Fibroblast of lung (primary cell): ENCODE data around the gene BDP1. TPM values are rescaled to one million over a fixed set of nuclear protein-coding genes. Genes with fewer than 3 reads are reported as not detected.

Experiments used
- DNase-seq, 2 donors: peaks; one replicate each; pipeline versions ENCODE4 v3.0.0 to v3.0.0-alpha.2; 2010; ENCODE audit warnings: low read depth in 2 of 2
- H2AFZ ChIP-seq: 2 replicates; pipeline ENCODE4 v1.5.1; 2012; ENCODE audit warnings: low read length, control low read depth, inconsistent platforms
- H3K27ac ChIP-seq: 2 replicates; pipeline ENCODE4 v1.5.1; 2011; ENCODE audit warnings: low read length, control low read depth; ENCODE audit not compliant: insufficient read depth
- H3K27me3 ChIP-seq: 2 replicates; pipeline ENCODE4 v1.5.1; 2011; ENCODE audit warnings: mild to moderate bottlenecking, low read length; ENCODE audit not compliant: control insufficient read depth, insufficient read depth
- H3K36me3 ChIP-seq: 2 replicates; pipeline ENCODE4 v1.5.1; 2011; ENCODE audit warnings: low read length; ENCODE audit not compliant: control insufficient read depth, insufficient read depth
- H3K4me1 ChIP-seq: 2 replicates; pipeline ENCODE4 v1.5.1; 2011; ENCODE audit warnings: low read length; ENCODE audit not compliant: control insufficient read depth, insufficient read depth; ENCODE audit errors: extremely low read depth
- H3K4me2 ChIP-seq: 2 replicates; pipeline ENCODE4 v1.5.1; 2011; ENCODE audit warnings: low read length, control low read depth; ENCODE audit not compliant: insufficient read depth; ENCODE audit errors: extremely low read depth
- H3K4me3 ChIP-seq, 4 experiments: fragments of 200-600 bp in 1 of 4; sonication (generic) in 1 of 4; replicated peaks in 1 of 4; 2 replicates each; pipeline ENCODE4 v1.5.1; 2011 to 2016; ENCODE audit warnings: low read length in 4 of 4, low read depth in 3 of 4, mild to moderate bottlenecking in 3 of 4, control low read depth in 2 of 4, inconsistent platforms in 1 of 4, mixed read lengths in 1 of 4; ENCODE audit not compliant: insufficient read depth in 1 of 4; ENCODE audit errors: control extremely low read depth in 1 of 4
- H3K79me2 ChIP-seq: 2 replicates; pipeline ENCODE4 v1.5.1; 2012; ENCODE audit warnings: mild to moderate bottlenecking, low read length, inconsistent platforms; ENCODE audit not compliant: control insufficient read depth, insufficient read depth
- H3K9ac ChIP-seq: 2 replicates; pipeline ENCODE4 v1.5.1; 2011; ENCODE audit warnings: mild to moderate bottlenecking, low read length, control low read depth; ENCODE audit not compliant: insufficient read depth
- H3K9me3 ChIP-seq: 2 replicates; pipeline ENCODE4 v1.5.1; 2012; ENCODE audit warnings: low read depth, low read length; ENCODE audit not compliant: control insufficient read depth, insufficient read depth
- H4K20me1 ChIP-seq: 2 replicates; pipeline ENCODE4 v1.5.1; 2011; ENCODE audit warnings: low read length; ENCODE audit not compliant: control insufficient read depth, insufficient read depth; ENCODE audit errors: extremely low read depth
- CTCF ChIP-seq, 2 donors: IDR thresholded peaks in 1 of 2; conservative IDR thresholded peaks in 1 of 2; 1 replicate in 1 of 2; 2 replicates in 1 of 2; pipeline ENCODE4 v1.5.1; 2011 to 2012; ENCODE audit warnings: low read length in 2 of 2, control low read depth in 1 of 2, inconsistent platforms in 1 of 2, low read depth in 1 of 2, mild to moderate bottlenecking in 1 of 2
- EZH2 ChIP-seq: IDR thresholded peaks from 2 replicates; pipeline ENCODE4 v1.5.1; 2012; ENCODE audit warnings: low read length, control low read depth, mild to moderate bottlenecking; ENCODE audit errors: missing control alignments
- polyA plus RNA-seq, 2 donors: library from polyadenylated mRNA; depleted of rRNA in 1 of 2; stranded (reverse) in 1 of 2; unstranded in 1 of 2; fragments of >200 nt; gene quantifications; 2 replicates each; pipeline ENCODE4 v1.2.1, GENCODE V29; 2011 to 2012; ENCODE audit warnings: missing spikeins in 1 of 2
- total RNA-seq: library from RNA; depleted of rRNA; stranded (reverse); fragments of >200 nt; gene quantifications from 2 replicates; pipeline ENCODE4 v1.2.1, GENCODE V29; 2014

Gene BDP1
- total and polyA plus RNA-seq, 2 donors (not counting 1 experiment from before 2014, with no cell fraction given): 13.3 to 21.3 TPM

- no peak for TF ChIP-seq EZH2
- no peak for TF ChIP-seq CTCF (conservative IDR thresholded peaks at IDR 0.05 in 1 of 2, IDR thresholded peaks at IDR 0.05 in 1 of 2; ENCODE audit: low read depth in 1 of 2, low read length in 2 of 2)
- Histone ChIP-seq H3K79me2 (peaks cover 28% of the 10 kb centered on the region), H2AFZ (no peak overlapping the region), H3K36me3 (peaks cover 6% of the 10 kb centered on the region), H3K9ac (no peak overlapping the region), H3K4me2 (no peak overlapping the region), H3K4me3 (no peak overlapping the region), H3K9me3 (no peaks in the 10 kb centered on the region), H3K4me1 (no peaks in the 10 kb centered on the region), H3K27ac (no peak overlapping the region), H3K27me3 (no peaks in the 10 kb centered on the region), H4K20me1 (no peaks in the 10 kb centered on the region)
- DNase-seq: no peak
Measured at GRCh38 chr5:71460693-71461092, 5.2 kb downstream of the BDP1 start.

GRCh38 chr5:71461360-71461759 is 5.9 kb downstream of the BDP1 start:
- peaks cover 21% of the 10 kb centered on the region for H3K79me2 ChIP-seq
- H3K36me3 ChIP-seq: peaks cover 6% of the 10 kb centered on the region

GRCh38 chr5:71471193-71471592 is 15.7 kb downstream of the BDP1 start:
- DNase-seq: peak; percentile 59 to 75
- Histone ChIP-seq H3K36me3 (peaks cover 1% of the 10 kb centered on the region), H3K4me3 (no peak overlapping the region), H3K4me1 (no peaks in the 10 kb centered on the region), H3K27ac (no peak overlapping the region), H3K9me3 (no peaks in the 10 kb centered on the region), H3K79me2 (no peaks in the 10 kb centered on the region), H4K20me1 (no peaks in the 10 kb centered on the region), H2AFZ (no peak overlapping the region), H3K4me2 (no peak overlapping the region), H3K9ac (no peak overlapping the region), H3K27me3 (no peaks in the 10 kb centered on the region)
- TF ChIP-seq CTCF (conservative IDR thresholded peaks at IDR 0.05 in 1 of 2, IDR thresholded peaks at IDR 0.05 in 1 of 2; ENCODE audit: low read depth in 1 of 2, low read length in 2 of 2): no peak
- no peak for TF ChIP-seq EZH2

More at GRCh38 chr5:71461360-71461759, 5.9 kb downstream of the BDP1 start:
- Histone ChIP-seq H3K4me1 (no peaks in the 10 kb centered on the region), H3K27me3 (no peaks in the 10 kb centered on the region), H3K4me3 (no peak overlapping the region), H3K9me3 (no peaks in the 10 kb centered on the region), H3K27ac (no peak overlapping the region), H3K4me2 (no peak overlapping the region), H2AFZ (no peak overlapping the region), H3K9ac (no peak overlapping the region), H4K20me1 (no peaks in the 10 kb centered on the region)
- TF ChIP-seq EZH2 (no peak), CTCF (conservative IDR thresholded peaks at IDR 0.05 in 1 of 2, IDR thresholded peaks at IDR 0.05 in 1 of 2; ENCODE audit: low read depth in 1 of 2, low read length in 2 of 2) (no peak)
- no peak for DNase-seq
